ENCODE measurements around the gene VASP. TPM values are rescaled to one million over a fixed set of nuclear protein-coding genes. Genes with fewer than 3 reads are reported as not detected.

Gene VASP
- total RNA-seq, 4 donors from 2014 or later, result 39.2 to 82.9 (median 52.7) TPM

- Histone ChIP-seq H3K36me3 (no peaks in the 10 kb centered on the region), H3K27ac (peak overlapping the region; percentile 78 to 93 (median 90)), H3K4me3 (peak overlapping the region; percentile 48 to 88 (median 80)), H3K4me1 (peaks cover 0 to 20% (median 5%) of the 10 kb centered on the region in 3 donors), H3K27me3 (no peaks in the 10 kb centered on the region), H3K9me3 (no peaks in the 10 kb centered on the region)
- peak; percentile 85 for DNase-seq
- intact Hi-C loops (cut with DNase I), result no loop called here
- TF ChIP-seq CTCF (IDR thresholded peaks at IDR 0.05), result peak; percentile 81 to 92 (median 88)
- TF ChIP-seq POLR2A (IDR thresholded peaks at IDR 0.05), result no peak
- WGBS, 2 donors, result 0 to 3% methylated on average over 11 to 12 of the region's 35 CpGs
Measured at GRCh38 chr19:45485305-45486077, 21.8 kb upstream of the VASP start.

GRCh38 chr19:45488708-45489107 is 18.6 kb upstream of the VASP start:
- WGBS, 2 donors, result 80 to 84% methylated on average over 5 to 10 of the region's 15 CpGs
- intact Hi-C loops (cut with DNase I), result no loop called here

GRCh38 chr19:45489216-45489855 is 17.9 kb upstream of the VASP start:
- intact Hi-C loops (cut with DNase I), result no loop called here
- no peak overlapping the region for H3K27ac ChIP-seq
- no peak for DNase-seq
- H3K9me3 ChIP-seq, result no peaks in the 10 kb centered on the region
- H3K36me3 ChIP-seq, result no peaks in the 10 kb centered on the region
- TF ChIP-seq CTCF (IDR thresholded peaks at IDR 0.05), result no peak
- H3K27me3 ChIP-seq, result no peaks in the 10 kb centered on the region
- 79 to 84% methylated on average over 15 to 20 of the region's 20 CpGs for WGBS, 2 donors
- H3K4me3 ChIP-seq, result no peak overlapping the region
- H3K4me1 ChIP-seq, result peaks cover 16 to 39% (median 17%) of the 10 kb centered on the region in 3 donors

More at GRCh38 chr19:45488708-45489107, 18.6 kb upstream of the VASP start:
- Histone ChIP-seq H3K9me3 (no peaks in the 10 kb centered on the region), H3K4me1 (peaks cover 15 to 37% (median 16%) of the 10 kb centered on the region in 3 donors), H3K27me3 (no peaks in the 10 kb centered on the region), H3K36me3 (no peaks in the 10 kb centered on the region), H3K4me3 (no peak overlapping the region), H3K27ac (no peak overlapping the region)
- TF ChIP-seq CTCF (IDR thresholded peaks at IDR 0.05) (no peak), POLR2A (IDR thresholded peaks at IDR 0.05) (no peak)
- DNase-seq, result no peak

- Histone ChIP-seq H3K36me3 (no peaks in the 10 kb centered on the region), H3K9me3 (no peaks in the 10 kb centered on the region), H3K27ac (peak overlapping the region in 1 of 4 donors; percentile 80), H3K27me3 (peaks cover 0 to 16% (median 0%) of the 10 kb centered on the region in 4 donors), H3K4me1 (peaks cover 22 to 35% (median 27%) of the 10 kb centered on the region in 3 donors), H3K4me3 (peak overlapping the region in 3 of 4 donors; percentile 54 to 78 (median 58))
- intact Hi-C loops (cut with DNase I), result no loop called here
- TF ChIP-seq POLR2A (IDR thresholded peaks at IDR 0.05) (no peak), CTCF (IDR thresholded peaks at IDR 0.05) (no peak)
- WGBS, 2 donors, result 72 to 75% methylated on average over 4 to 5 of the region's 5 CpGs
- no peak for DNase-seq
Measured at GRCh38 chr19:45492137-45492626, 15.1 kb upstream of the VASP start.

All from esophagus squamous epithelium (tissue), 5 donors.